Activated naive CD8-positive, alpha-beta T cell treated with anti-CD3 and anti-CD28 coated beads, Interleukin-2, amount 50 U/mL, for 16 hours (primary cell): ENCODE measurements around the gene ALKBH2.
"Not testable (repeated sequence)": the region's sequence is repeated elsewhere in the genome, so short reads cannot be mapped to it uniquely, and the experiment has no call there.

Experiments used
- DNase-seq: peaks from one replicate; pipeline ENCODE4 v3.0.0-alpha.2; 2020; ENCODE audit warnings: low read depth, low spot score

The ALKBH2 gene

DNA sequence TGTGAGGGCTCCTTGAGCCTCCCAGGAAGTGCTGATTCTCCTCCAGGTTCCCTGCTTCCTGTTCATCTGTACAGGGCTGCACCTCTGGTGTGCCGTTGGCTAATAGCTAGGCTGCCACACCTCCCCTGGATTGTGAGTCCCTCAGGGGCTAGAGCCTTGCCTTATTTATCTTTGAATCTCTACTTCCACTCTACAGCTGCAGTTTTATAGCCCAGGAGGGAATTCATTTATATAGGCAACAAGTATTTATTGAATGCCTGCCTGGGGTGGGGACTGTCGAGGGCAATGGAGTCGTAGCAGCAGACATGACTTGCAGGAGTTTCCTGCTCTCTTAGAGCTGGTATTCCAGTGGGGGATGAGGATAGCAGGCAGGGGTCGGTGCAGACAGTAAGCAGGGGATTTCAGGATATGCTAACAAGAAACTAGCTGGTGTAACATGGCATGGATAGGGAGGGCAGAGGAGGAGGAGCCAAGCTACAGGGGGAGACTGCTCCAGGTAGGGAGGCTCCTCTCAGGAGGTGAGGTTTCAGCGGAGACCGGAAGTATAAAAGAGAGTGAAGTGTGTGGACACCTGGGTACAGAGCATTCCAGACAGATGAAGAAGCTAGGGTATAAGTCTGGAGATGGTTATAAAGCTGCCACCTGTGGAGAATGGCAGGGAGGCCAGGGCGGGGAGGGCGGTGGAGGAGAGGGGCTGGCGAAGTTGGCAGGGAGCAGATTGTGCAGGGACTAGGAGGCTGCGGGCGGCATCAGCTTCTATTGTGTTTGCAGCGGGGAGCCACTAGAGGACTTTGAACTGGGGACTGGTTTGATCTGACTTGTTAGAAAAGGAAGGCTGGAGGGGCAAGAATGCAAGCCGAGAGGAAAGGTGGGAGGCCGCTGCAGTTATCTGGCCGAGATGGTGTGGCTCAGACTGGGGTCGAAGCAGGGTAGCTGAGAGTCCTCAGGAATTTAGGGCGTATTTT, 23.7 kb downstream of the ALKBH2 start:
- no peak for DNase-seq

GRCh38 chr12:109065853-109066193, 27.4 kb downstream of the ALKBH2 start:
- no peak for DNase-seq

GRCh38 chr12:109065154-109065852, 28.0 kb downstream of the ALKBH2 start:
- DNase-seq = no peak

DNA sequence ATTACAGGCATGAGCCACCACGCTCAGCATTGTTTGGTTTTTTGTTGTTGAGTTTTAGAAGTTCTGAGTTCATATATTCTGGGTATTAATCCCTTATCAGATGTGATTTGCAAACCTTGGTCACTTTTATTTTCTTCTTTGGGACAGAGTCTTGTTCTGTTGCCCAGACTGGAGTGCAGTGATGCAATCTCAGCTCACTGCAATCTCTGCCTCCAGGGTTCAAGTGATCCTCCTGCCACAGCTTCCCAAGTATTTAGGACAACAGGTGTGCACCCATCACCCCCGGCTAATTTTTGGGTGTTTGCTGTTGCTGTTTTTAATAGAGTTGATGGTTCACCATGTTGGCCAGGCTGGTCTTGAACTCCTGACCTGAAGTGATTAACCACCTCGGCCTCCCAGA, 29.1 kb downstream of the ALKBH2 start:
- DNase-seq = no peak

GRCh38 chr12:109058773-109059172, 34.5 kb downstream of the ALKBH2 start:
- DNase-seq = no peak

DNA sequence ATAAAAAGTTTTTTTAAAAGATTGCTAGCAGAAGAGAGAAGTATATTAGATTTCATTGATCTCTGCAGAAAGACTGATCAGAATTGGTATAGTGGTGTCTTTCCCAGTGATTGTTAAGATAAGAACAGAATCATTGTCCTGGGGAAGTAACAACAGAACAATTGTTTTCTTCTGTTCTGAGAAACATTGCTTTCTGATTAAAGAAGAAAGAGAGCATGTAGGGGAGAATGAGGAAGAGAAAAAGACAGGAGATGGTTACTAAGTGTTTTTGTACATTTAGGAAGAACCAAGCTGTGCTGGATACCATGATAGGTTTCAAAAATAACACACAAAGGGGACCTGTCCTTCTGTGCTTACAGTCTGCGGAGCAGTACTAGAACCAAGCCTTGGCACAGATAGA, 35.9 kb downstream of the ALKBH2 start:
- DNase-seq = no peak

GRCh38 chr12:109056891-109057290, 36.4 kb downstream of the ALKBH2 start:
- DNase-seq = no peak

- no peak for DNase-seq
Measured at GRCh38 chr12:109054520-109054919, 38.8 kb downstream of the ALKBH2 start.

DNA sequence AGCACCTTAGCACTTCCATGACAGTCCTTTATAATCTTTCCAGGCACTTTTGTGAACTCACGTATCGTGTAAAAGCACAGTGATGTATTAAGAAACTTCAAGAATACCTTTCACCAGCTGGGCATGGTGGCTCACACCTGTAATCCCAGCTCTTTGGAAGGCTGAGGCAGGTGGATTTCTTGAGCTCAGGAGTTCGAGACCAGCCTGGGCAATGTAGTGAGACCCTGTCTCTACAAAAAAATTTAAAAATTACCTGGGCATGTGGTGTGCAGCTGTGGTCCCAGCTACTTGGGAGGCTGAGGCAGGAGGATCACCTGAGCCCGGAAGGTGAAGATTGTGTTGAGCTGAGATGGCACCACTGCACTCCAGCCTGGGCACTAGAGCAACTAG, 39.2 kb downstream of the ALKBH2 start:
- DNase-seq = not testable (repeated sequence)

DNA sequence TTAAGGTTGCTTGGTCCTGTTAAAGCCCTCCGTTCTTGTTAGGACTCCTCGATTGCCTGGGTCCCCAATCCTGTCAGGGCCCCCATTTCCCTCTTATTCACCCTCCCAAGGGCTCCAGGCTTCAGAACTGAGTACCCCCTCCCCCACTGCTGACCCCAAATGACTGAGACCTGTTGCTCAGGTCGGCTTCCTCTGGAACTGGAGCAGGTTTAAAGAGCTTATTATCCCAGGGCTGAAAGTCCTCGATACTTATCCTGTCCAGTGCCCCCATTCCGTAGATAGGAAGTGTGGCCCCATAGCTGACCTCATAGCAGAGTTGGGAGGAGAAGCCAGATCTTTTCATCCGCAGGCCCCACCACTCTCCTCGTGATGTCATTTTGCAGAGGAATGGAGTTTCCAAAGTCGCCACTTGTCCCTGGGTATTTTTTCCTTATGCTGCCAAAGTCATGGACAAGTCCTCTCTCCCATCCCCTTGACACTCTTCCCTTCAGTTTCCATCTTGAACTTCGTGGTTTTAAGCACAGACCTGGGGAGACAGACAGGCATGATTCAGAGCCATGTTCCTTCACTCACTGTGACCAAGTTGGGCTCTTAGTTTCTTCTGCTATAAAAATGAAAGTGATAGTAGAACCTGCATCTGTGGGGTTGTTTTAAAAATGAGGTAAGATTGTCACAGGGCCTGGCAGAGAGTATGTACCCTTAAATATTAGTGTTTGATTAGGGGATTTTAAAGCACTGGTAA, 39.7 kb downstream of the ALKBH2 start:
- DNase-seq = no peak

GRCh38 chr12:109052414-109053323, 40.6 kb downstream of the ALKBH2 start, which contains the start of gene USP30:
USP30 (plus strand) TSS chr12:109052576; CDS start chr12:109052679, 103 bp downstream.
- DNase-seq = peak; percentile 61

- no peak for DNase-seq
Measured at GRCh38 chr12:109052097-109052413, 41.2 kb downstream of the ALKBH2 start.

- not testable (repeated sequence) for DNase-seq
Measured at GRCh38 chr12:109049794-109050193, 43.5 kb downstream of the ALKBH2 start.

DNA sequence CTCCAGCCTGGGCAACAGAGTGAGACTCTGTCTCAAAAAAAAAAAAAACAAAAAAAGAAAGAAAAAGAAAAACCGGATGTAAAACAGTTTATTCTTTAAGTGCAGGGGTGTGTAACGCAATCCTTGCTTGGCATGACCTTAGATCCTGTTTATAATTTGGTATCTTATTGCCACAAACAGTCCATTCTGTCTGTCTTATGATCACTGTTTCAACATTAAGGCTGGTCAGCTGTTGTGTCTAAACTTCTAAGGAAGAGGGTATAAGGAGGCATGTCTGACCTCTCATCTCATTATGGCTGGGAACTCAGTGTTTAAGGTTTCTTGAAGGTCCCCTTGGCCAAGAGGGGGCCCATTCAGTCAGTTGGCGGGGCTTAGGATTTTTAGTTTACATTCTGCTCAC, 44.6 kb downstream of the ALKBH2 start:
- not testable (repeated sequence) for DNase-seq

DNA sequence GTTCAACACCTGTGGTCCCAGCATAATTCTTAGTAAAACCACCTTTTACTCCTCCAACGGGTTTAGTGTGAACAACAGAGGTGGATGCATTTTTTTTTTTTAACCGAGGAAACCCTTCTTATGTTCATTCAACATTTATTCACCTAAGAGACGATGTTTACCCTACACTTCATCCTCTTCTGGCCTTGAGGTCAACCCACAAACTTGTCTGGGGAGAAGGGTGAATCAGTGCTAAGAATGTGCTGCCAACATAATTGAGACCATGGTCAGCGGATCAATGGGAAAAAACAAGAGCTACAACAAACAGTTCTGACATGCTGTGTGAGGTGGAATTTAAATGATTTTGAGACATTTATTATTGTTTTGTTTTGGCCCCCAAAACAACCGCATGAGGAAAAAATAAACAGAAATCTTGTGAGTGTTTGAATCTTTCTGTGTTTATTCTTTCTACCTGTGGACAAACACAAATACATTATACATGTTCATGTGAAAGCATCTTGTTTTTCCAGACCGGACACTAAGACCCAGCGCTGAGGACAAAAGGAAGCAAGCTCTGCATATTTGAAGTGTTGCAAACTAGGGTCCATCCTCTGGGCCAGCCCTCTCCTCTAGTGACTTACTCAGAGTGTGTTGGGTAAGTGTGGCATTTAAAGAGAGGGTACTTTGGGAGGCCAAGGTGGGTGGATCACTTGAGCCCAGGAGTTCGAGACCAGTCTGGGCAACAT, 46.0 kb downstream of the ALKBH2 start:
- no peak for DNase-seq

DNA sequence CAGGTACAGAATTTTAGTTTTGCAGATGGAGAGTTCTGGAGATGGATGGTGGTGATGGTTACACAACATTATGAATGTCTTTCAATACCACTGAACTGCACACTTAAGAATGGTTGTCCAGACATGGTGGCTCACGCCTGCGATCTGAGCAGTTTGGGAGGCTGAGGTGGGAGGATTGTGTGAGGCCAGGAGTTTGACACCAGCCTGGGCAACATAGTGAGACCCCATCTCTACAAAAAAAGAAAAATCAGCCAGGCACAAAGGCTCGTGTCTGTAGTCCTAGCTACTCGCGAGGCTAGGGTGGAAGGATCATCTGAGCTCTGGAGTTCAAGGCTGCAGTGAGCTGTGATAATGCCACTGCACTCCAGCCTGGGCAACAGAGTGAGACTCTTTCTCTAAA, 49.0 kb downstream of the ALKBH2 start:
- no peak for DNase-seq
